Activated CD4-positive, alpha-beta T cell treated with anti-CD3 and anti-CD28 coated beads, Interleukin-2, amount 50 U/mL, for 48 hours (primary cell): ENCODE data around the gene NFKBIE.

ENCODE experiments used
- DNase-seq, 2 experiments: peaks; one replicate each; pipeline ENCODE4 v3.0.0-alpha.2; 2020

NFKBIE gene

GRCh38 chr6:44297063-44298038, 32.0 kb upstream of the NFKBIE start:
- peak; percentile 49 to 60 for DNase-seq

GRCh38 chr6:44294832-44295791, 29.8 kb upstream of the NFKBIE start:
- DNase-seq: no peak

DNA sequence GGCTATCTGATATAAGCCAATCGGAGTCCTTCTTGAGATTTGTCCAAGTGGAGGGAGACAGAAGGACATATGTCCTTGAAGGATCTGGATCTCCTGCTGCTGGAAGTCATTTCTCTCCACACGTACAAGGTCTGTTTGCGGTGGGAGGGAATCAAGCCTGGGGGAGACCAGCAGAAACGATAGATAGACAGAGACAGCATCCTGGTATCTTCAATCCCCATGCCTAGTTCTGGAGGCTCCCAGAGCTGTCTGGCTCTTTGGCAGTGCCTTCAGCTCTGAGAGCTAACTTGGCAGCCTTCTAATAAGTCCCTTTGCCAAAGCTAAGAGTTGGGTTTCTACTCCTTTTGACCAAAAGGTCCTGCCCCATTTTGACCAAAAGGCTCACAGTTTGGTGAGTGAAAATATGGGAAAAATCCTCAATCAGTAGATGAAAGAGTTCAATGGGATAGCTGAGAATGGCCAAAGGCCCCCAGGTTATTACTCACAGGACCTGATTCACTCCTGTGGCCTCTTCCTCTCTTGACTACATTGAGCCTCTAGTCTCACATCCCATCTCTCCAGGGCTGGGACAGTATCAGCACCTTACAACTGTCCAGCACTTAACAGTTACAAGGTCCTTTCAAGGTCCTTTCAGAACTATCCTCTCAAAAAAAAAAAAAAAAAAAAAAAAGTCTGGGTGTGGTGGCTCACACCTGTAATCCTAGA, 27.5 kb upstream of the NFKBIE start:
- no peak for DNase-seq

DNA sequence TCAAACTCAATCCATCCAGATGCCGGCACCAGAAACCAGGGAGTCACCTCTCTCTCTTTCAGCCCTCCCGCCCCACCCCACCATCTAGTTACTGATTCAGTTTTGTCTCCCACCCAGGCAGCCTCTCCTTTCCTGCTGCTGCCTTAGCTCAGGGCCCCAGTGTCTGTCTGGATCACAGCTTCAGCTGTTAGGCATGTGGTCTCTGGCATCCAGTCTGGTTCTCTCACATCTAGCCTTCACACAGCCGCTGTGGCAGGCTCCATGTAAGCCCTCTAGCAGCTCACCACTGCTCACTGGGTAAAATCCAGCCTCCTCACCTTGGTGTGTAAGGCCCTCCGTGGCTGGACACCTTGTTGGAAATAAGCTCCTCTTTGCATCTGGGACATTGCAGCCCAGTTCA, 26.5 kb upstream of the NFKBIE start:
- DNase-seq: no peak

DNA sequence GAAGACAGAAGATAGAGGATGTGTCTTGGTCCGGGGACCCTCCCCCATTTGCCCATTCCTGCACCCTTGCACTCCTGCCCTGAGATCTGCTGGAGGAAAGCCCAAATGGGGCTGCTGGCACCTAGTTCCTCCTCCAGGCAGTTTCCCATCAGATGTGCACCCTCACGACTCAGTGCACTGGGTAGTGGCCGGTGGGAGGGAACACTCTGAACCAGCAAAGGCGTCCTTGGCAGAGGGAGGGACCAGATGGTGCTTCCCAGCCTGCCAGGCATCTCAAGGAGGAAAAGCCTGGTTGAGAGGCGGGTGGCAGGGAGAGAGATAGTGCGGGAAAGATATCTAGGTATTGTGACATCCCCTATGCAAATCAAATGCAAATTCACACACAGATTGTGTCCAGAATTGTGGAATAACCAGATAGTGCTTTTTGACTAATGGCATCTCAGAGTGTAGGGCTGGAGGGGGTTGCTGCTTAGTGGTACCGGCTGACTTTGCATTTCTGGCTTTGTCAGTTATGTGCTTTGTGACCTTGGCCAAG, 24.4 kb upstream of the NFKBIE start:
- DNase-seq: no peak

- no peak for DNase-seq
Measured at GRCh38 chr6:44286747-44287146, 21.4 kb upstream of the NFKBIE start.

- no peak for DNase-seq
Measured at GRCh38 chr6:44286285-44286565, 20.9 kb upstream of the NFKBIE start.

GRCh38 chr6:44285552-44286284, 20.4 kb upstream of the NFKBIE start:
- DNase-seq: no peak

- DNase-seq: no peak
Measured at GRCh38 chr6:44284867-44285266, 19.5 kb upstream of the NFKBIE start.

DNA sequence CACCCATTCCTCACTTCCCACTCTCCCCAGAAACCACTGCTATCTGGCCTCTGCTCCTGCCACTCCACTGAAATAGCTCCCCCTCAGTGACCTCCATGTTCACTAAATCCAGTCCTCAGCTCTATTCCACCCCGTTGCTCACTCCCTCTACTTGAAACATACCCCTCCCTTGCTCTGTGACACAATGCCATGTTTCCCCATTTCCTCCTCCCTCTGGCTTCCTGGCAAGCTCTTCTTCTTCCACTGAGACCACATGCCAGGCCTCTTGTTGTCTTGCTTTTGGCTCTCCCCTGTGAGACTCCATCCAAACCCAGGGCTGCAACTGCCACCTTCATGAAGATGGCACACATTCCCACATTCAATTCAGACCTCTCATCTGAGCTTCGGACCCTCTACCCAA, 18.8 kb upstream of the NFKBIE start:
- no peak for DNase-seq

- DNase-seq: no peak
Measured at GRCh38 chr6:44278774-44279697, 13.7 kb upstream of the NFKBIE start.

DNA sequence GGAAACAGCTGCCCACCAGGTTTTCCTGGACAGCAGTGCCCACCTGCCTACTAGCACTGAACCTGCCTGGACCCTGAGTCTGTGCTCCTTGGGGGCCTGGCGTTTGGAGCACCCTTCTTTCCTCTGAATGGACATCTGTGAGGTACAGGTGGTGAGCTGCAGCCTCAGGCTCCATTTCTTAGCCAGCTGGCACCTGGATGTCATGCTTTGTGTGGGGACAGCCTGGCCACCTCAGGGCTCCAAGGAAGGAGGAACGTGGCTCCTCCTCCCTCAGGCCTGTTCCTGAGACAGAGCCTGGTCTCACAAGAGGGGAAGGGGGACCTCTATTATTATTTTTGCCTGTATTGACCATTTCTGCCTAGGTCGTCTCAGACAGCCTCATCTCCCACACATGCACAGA, 13.0 kb upstream of the NFKBIE start:
- no peak for DNase-seq

- DNase-seq: no peak
Measured at GRCh38 chr6:44277763-44278162, 12.4 kb upstream of the NFKBIE start.

DNA sequence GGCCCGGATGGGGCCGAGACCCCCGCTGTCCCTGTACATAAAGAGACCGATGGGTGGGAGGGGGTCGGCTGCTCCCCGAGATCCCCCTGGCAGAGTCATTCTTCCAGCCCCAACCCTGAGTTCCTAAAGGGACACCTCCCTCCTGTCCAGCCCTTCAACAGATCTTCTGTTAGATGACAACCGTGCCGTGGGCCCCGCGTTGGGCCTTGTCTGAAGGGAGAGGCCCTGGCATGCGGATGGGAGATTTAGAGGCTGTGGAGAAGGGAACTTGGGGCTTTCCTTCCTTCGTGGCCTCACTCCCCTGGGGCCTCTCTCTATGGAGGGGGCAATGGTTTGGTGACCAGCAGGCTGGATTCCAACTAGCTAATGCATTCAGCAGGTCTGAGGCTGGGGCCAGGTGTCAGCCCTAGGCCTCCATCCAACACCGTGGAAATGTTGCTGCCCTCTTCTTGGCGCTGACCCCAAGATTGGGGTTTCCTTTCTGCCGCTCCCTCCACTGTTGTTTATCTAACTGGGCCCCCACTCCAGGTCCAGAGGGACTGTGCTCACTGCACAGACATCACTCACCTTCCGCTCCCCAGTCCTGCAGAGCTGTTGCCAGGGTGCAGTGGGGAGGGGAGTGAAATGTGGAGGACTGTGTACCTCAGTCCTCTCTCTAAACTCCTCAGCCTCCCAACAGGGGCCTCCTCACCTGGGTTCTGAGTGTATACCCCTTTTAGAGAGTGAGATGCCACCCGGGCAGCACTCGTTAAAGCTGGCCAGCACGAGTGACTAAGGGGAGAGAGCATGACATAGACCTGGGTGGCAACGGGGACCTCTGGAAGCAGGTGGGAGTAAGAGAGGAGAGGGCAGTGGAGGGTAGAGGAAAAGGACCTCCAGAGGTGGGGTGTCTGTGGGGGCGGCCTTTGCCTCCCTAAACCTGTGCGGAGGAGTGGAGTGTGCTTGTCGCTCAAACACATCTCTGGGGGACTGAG, 11.6 kb upstream of the NFKBIE start:
- DNase-seq: no peak

DNA sequence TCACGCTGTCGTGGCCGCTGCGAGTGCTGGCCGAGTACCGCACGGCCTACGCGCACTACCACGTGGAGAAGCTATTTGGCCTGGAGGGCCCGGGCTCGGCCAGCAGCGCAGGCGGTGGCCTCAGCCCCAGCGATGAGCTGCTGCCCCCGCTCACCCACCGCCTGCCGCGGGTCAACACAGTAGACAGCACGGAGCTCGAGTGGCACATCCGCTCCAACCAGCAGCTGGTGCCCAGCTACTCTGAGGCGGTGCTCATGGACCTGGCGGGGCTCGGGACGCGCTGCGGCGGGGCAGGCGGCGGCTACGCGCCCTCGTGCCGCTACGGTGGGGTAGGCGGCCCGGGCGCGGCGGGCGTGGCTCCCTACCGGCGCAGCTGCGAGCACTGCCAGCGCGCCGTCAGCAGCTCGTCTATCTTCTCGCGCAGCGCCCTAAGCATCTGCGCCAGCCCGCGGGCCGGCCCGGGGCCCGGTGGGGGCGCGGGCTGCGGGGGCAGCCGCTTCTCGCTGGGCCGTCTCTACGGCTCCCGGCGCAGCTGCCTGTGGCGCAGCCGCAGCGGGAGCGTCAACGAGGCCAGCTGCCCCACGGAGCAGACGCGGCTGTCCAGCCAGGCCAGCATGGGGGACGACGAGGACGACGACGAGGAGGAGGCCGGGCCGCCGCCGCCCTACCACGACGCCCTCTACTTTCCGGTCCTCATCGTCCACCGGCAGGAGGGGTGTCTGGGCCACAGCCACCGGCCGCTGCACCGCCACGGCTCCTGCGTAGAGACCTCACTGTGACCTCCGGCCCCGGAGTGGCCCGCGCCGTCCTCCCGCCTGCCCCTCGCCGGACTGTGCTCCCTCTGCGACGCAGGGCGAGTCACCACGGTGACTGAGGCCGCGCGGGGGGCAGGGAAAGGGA, 10.6 kb upstream of the NFKBIE start:
- DNase-seq: no peak

DNA sequence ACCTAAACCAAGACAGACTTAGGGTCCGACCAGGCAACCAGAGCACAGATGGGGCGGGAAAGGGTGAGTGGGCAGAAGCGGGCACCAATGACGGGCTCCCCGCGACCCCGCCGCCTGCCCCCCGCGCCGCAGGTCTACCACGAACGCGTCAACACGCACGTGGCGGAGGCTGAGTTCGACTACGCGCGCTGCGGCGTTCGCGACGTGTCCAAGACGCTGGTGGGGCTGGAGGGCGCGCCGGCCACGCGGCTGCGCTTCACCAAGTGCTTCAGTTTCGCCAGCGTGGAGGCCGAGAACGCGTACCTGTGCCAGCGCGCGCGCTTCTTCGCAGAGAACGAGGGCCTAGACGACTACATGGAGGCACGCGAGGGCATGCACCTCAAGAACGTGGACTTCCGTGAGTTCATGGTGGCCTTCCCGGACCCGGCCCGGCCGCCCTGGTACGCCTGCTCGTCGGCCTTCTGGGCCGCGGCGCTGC, 10.0 kb upstream of the NFKBIE start:
- DNase-seq: no peak

DNA sequence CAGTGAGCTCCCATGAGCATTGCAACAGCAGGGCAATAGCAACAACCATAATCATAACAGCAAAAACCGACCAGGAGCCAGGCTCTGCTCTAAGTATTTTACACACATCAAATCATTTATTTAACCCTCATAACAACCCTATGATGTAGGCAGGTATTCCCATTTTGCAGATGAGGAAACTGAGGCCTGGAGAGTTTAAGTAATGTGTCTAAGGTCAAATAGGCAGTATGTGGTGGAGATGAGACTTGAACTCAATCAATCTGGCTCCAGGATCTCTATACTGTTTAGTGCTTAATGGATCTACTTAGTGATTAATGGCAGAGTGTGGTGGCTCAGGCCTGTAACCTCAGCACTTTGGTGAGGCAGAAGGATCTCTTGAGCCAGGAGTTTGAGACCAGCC, 8.3 kb upstream of the NFKBIE start:
- DNase-seq: no peak

GRCh38 chr6:44272999-44273566, 7.7 kb upstream of the NFKBIE start:
- no peak for DNase-seq
